Measurements from ENCODE around the gene MFNG.

GRCh38 chr22:37526376-37526775, 40.2 kb upstream of the MFNG start:
- TF ChIP-seq, protein P1, sequence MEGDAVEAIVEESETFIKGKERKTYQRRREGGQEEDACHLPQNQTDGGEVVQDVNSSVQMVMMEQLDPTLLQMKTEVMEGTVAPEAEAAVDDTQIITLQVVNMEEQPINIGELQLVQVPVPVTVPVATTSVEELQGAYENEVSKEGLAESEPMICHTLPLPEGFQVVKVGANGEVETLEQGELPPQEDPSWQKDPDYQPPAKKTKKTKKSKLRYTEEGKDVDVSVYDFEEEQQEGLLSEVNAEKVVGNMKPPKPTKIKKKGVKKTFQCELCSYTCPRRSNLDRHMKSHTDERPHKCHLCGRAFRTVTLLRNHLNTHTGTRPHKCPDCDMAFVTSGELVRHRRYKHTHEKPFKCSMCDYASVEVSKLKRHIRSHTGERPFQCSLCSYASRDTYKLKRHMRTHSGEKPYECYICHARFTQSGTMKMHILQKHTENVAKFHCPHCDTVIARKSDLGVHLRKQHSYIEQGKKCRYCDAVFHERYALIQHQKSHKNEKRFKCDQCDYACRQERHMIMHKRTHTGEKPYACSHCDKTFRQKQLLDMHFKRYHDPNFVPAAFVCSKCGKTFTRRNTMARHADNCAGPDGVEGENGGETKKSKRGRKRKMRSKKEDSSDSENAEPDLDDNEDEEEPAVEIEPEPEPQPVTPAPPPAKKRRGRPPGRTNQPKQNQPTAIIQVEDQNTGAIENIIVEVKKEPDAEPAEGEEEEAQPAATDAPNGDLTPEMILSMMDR (IDR thresholded peaks at IDR 0.05; ENCODE audit: poor library complexity, severe bottlenecking) = no peak
- TF ChIP-seq POLR2AphosphoS5 (IDR thresholded peaks at IDR 0.05) = no peak
- no peak for TF ChIP-seq EP300 (conservative IDR thresholded peaks at IDR 0.05; ENCODE audit: poor library complexity, severe bottlenecking)
- no peak for TF ChIP-seq RAD21 (conservative IDR thresholded peaks at IDR 0.05)
- TF ChIP-seq TAF1 (IDR thresholded peaks at IDR 0.05; ENCODE audit: low read depth) = no peak
- no peak for TF ChIP-seq EZH2 (IDR thresholded peaks at IDR 0.05; ENCODE audit: borderline replicate concordance, insufficient read depth, low read length, poor library complexity, severe bottlenecking)
- TF ChIP-seq REST (IDR thresholded peaks at IDR 0.05; ENCODE audit: borderline replicate concordance) = no peak

Data from neural cell (in vitro differentiated cells).